Measurements from ENCODE around the gene SH3YL1.

SH3YL1 gene

DNA sequence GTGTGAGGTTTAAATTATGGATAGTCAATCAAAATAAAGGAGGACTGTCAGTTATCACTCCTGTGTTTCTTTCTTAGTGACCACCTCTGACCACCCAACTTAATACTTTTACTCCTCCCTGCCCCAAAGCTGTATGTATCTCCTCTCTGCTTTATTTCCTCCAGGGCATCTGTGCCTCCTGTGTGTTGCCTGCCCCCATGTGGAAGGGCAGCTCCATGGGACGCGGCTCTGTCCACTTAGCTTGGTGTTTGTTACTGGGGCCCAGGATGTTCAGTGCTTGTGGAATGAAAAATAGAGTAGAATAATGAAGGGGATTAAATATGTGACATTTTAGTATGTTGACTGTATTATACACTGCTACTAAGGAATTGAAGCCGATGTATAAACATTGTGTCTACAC lies 10.7 kb upstream of the SH3YL1 start:
- no peak for FAIRE-seq
- no peak for TF ChIP-seq POLR2A (IDR thresholded peaks at IDR 0.05; ENCODE audit: low read depth, low read length)
- no peak for DNase-seq (ENCODE audit: insufficient read length, low spot score)

DNA sequence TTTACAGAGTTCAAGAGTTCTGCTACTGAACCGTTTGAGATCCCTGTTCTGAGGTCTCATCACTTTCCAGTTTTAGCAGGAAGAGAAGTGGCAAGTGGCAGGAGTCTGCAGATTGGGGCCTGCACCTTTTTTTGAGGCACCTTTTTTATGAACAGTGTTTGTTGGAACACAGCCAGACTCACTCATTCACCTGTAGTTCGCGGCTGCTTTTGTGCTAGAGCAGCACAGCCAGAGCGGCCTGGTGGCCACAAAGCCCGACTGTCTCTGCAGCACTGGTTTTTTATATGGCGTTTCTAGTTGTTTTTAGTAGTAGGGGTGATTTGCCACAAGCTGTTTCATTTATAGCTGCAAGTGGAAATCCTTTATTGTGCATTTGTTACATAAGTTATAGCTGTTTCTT lies 9.5 kb upstream of the SH3YL1 start:
- no peak for DNase-seq (ENCODE audit: insufficient read length, low spot score)
- TF ChIP-seq POLR2A (IDR thresholded peaks at IDR 0.05; ENCODE audit: low read depth, low read length): no peak
- no peak for FAIRE-seq

DNA sequence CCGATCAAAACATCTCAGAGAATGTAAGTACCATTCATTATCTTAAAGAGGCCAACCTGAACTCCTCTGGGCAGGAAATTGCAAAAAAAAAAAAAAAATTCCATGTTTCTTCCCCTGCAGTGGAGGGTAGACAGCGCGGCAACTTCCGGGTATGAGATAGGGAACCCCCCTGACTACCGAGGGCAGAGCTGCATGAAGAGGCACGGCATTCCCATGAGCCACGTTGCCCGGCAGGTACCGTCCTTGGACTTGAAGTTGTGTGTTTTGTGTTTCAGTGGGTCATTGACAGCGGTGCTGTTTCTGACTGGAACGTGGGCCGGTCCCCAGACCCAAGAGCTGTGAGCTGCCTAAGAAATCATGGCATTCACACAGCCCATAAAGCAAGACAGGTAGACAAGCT lies 8.1 kb upstream of the SH3YL1 start:
- no peak for TF ChIP-seq POLR2A (IDR thresholded peaks at IDR 0.05; ENCODE audit: low read depth, low read length)
- FAIRE-seq (no peak), DNase-seq (ENCODE audit: insufficient read length, low spot score) (no peak)

DNA sequence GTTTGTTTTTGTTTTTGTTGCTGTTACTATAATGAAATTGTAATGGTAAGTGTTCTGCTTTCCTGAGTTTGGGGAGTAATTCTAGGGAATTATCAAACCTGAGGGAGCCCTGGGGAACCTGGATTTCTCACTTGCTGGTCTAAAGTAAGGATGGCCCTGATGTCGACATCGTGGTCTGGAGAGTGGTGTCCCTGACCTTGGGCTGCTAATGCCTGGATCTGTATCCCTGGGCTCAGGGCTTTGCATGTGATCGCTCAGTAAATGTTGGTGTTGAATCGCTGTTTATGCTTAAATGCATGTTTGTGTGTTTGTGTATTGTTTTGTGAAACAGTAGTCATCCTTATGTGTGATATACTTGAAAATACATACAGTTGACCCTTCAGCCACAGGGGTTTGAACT lies 7.0 kb upstream of the SH3YL1 start:
- no peak for DNase-seq (ENCODE audit: insufficient read length, low spot score)
- no peak for TF ChIP-seq POLR2A (IDR thresholded peaks at IDR 0.05; ENCODE audit: low read depth, low read length)
- FAIRE-seq: no peak

DNA sequence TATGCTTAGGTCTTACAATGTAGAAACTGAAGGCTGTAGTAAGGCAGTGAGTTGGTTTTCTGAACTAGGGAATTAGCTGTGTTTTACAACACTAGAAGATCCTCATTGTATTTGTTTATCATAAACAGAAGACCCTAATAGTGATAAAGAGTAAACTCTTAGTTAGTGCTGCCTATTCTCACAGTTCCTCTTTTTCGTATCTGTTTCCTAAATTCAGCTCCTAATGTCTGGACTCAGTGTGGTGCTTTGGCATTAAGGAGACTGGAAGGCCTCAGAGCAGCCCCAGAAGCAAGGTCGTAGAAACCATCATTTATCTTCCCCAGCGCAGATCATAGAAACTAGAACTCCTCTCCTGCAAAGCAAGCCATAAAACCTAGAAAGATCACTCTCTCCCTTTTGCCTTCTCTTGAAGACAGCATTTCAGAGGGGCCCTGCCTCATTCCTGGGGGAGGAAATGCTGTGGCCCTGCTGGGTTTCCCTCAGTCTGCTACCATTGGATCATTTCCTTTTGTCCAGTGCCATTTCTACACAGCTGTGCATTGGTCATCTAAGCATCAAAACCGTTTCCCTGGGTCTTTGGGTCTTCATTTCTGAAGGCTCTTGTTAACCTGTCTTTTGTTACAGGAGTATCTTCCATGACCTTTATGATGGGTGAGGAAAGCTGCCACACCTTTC lies 5.7 kb upstream of the SH3YL1 start:
- DNase-seq (ENCODE audit: insufficient read length, low spot score) (no peak), FAIRE-seq (no peak)

DNA sequence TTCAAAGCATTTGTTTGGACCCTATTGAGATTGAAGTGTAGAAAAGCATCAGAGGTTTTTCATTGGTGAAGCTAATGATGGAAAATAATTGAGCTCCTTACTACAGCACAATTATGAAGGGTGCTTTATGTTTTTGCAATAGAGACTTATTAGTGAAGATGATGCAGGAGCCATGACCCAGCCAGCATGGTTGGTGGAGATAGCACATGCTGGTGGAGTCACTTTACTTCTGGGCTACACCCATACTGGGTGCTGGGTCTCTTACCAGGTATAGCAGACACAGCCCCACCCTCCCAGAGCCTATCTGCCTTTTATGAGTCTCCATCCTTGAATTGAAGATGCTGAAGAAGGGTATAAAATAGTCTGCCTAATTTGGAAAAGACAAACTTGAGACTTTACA lies 4.5 kb upstream of the SH3YL1 start:
- FAIRE-seq (no peak), DNase-seq (ENCODE audit: insufficient read length, low spot score) (no peak)
- TF ChIP-seq POLR2A (IDR thresholded peaks at IDR 0.05; ENCODE audit: low read depth, low read length): no peak

More for the DNA sequence above, 5.7 kb upstream of the SH3YL1 start:
- TF ChIP-seq POLR2A (IDR thresholded peaks at IDR 0.05; ENCODE audit: low read depth, low read length): no peak

DNA sequence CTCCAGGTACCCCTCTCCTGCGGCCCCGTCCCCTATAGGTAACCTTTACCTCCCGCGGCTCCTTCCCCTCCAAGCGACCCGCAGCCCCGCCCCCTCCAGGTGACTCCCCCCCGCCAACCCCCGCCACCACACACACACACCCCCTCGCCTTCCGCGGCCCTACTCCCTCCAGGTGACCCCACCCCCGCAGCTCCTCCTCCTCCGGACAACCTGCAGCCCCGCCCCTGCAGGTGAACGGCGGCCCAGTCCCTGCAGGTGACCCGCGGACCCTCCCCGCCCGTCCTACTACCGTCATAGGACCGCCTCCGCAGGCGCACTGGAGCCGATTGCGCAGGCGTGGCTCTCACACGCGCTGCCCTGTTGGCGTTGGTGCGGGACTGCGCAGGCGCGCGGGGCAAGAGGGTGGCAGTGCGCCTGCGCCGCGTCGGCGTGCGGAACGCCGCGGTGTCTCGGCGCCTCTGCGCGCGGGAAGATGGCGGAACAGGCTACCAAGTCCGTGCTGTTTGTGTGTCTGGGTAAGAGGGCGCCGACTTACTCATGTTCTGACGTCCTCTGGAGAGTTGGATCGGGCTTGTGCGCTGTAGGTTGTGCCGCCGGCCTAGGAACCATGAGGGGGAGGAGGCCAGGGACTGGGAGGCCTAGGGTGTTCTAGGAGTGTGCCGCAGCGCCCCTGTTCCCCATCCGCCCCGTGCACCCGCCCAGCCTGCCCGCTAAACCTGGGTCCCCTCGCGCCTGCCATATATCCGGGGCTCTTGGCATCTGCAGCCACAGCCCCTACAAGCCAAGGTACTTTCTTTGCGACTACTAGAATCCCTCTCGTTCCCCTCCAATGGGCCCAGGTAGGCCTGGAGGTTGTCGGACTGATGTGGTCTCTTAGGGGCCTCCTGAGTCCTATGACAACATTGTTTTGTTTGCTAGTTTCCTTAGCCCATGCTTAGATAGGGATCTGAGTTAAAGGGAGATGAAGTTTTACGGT lies 949 bp upstream of the SH3YL1 start, which contains the start of gene ACP1:
TSS of gene ACP1 (plus strand) at position 455 of the 976 bp plus-strand sequence. CDS start at position 473, 18 bp downstream.
- peak; percentile 93 for TF ChIP-seq POLR2A (IDR thresholded peaks at IDR 0.05; ENCODE audit: low read depth, low read length)
- FAIRE-seq (peak; percentile 77), DNase-seq (ENCODE audit: insufficient read length, low spot score) (peak; percentile 97)

DNA sequence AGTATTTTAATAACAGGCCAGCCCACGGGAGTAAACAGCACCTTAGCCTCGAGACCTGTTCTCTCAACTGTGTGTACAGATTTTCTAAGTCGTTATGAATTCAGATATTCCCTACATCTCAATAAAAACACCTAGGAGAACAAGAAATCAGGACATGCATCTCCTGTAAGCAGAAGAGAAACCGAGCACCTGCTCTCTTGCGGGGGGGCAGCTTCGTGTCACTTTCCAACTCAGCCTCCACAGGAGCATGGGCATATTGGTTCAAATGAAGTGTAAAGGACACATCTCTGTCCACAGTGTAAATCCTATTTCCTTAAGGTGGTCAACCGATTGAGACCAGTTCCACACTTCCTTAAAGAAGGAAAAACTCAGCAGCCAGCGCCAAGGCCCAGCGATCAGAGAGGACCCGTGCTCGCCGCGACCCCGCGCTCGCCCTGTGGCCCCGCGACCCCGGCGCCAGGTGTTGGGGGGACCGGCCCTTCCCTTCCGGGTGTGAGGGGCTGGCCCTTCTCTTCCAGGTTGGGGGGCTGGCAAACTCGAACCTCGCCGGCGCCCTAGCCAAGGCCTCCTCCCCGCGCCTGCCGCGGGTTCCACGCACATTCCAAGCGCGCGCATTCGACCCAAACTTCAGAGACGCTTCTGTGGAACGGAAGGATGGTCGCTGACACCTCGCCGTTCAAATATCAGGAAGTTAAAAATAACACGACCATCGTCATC lies 652 bp downstream of the SH3YL1 start:
- no peak for TF ChIP-seq POLR2A (IDR thresholded peaks at IDR 0.05; ENCODE audit: low read depth, low read length)
- DNase-seq (ENCODE audit: insufficient read length, low spot score): no peak
- no peak for FAIRE-seq

DNA sequence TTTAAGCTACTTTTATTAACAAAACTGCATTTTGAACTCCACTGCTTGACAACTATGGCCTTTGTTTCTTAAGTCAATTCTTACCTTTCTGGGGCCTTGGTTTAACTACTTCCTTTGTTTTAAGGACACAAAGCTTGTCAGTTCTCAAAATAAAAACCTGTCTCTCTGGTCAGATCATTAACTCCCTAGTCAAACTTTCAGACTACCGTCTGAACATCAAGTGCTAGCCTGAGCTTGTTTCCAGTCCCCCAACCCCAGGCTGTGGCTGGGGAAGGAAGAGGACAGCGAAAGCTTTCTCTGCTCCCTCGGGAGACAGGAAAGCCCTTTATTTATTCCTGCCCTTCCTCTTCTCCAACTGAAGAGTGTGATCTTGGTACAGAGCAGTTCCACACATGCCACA lies 1.7 kb downstream of the SH3YL1 start:
- DNase-seq (ENCODE audit: insufficient read length, low spot score) (no peak), FAIRE-seq (no peak)
- TF ChIP-seq POLR2A (IDR thresholded peaks at IDR 0.05; ENCODE audit: low read depth, low read length): no peak

DNA sequence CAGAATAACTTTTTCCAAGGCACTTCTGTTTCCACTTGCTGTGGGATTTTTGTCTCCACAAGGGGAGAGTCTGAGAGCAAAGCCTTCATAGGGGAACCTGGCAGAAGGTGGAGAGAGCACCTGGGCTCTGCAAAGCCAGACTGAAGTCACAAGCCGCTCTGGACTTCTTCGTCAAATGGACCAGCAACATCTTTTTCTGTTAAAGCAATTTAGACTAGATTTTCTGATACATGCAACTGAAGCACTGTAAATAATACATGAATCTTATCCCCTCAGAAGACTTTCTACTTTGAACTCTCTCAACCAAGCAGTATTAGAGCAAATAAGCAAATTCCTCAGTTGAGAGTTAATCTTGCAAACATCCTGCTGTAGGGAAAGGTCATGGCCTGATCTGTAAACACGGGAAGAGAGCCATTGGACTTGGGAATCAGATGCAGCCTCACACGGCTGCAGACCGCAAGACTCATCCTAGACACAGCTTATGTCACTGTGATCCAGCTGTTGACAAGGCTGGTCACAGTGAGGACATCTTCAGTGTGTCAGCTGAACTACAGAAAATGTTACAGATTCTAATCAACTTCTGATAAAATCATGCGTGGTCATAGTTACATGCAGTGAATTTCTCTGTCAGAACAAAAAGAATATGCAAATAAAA lies 3.2 kb downstream of the SH3YL1 start:
- FAIRE-seq (no peak), DNase-seq (ENCODE audit: insufficient read length, low spot score) (no peak)
- no peak for TF ChIP-seq POLR2A (IDR thresholded peaks at IDR 0.05; ENCODE audit: low read depth, low read length)

DNA sequence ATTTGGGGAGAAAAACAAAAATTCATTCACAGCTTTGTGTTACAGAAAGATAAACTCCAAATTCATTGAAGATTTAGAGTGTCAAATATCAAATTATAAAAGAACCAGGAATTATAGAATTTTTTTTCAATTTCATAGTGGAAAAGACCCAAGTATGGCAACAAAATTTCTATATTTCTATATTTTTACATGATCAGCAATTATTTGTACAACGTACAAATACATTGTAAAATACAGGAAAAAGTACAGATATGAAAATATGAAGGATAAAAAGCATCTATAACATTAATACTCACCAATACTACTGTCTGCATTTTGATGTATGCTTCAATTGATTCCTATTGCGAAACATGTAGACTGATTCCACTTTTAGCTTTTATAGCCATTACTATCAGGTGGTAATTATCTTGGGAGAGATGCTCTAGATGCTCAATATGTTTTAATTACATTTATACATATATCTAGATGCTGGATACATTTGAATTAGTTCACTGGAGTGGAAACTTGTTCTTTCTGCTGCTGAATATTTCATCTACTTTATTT lies 4.0 kb downstream of the SH3YL1 start:
- TF ChIP-seq POLR2A (IDR thresholded peaks at IDR 0.05; ENCODE audit: low read depth, low read length): no peak
- DNase-seq (ENCODE audit: insufficient read length, low spot score): no peak
- no peak for FAIRE-seq

DNA sequence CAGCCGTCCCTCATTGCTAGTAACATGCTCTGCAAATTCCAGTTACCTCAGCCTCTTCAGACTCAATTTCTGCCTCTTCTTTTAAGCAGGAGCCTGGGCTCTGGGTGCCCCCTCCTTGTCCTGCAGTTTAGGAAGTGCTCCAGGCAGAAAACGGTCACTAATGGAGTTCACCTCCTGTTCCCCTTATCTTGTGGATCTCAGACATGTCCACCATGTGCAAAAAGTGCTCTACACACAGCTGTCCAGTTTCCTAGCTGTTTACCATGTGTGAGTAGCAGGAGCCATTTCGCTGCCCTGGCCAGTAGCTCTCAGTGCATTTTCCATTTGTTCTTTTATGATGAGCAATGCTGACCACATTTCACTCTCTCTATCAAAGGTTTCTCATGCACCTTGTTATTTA lies 4.9 kb downstream of the SH3YL1 start:
- DNase-seq (ENCODE audit: insufficient read length, low spot score): no peak
- TF ChIP-seq POLR2A (IDR thresholded peaks at IDR 0.05; ENCODE audit: low read depth, low read length): no peak
- no peak for FAIRE-seq

DNA sequence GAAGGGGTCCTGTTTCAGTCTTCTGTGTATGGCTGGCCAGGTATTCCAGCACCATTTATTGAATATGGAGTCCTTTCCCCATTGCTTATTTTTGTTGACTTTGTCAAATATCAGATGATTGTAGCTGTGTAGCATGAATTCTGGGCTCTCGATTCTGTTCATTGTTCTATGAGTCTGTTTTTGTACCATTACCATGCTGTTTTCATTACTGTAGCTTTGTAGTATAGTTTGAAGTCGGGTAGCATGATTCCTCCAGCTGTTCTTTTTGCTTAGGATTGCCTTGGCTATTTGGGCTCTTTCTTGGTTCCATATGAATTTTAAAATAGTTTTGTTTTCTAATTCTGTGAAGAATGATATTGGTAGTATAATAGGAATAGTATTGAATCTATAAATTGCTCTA lies 6.0 kb downstream of the SH3YL1 start:
- DNase-seq (ENCODE audit: insufficient read length, low spot score) (no peak), FAIRE-seq (no peak)
- TF ChIP-seq POLR2A (IDR thresholded peaks at IDR 0.05; ENCODE audit: low read depth, low read length): no peak
